WTC11 (cell line): ENCODE data around the gene TXNRD2. TPM values are rescaled to one million over a fixed set of nuclear protein-coding genes. Genes with fewer than 3 reads are reported as not detected.

Source experiments
- ETV6 ChIP-seq: sonication (generic); formaldehyde crosslinking; IDR thresholded peaks from 2 replicates; pipeline ENCODE4 v1.8.1; 2022; ENCODE audit warnings: mild to moderate bottlenecking, missing genetic modification reagents
- FOXJ3 ChIP-seq: sonication (generic); formaldehyde crosslinking; IDR thresholded peaks from 2 replicates; pipeline ENCODE4 v1.9.0; 2021; ENCODE audit warnings: missing genetic modification reagents, mild to moderate bottlenecking, borderline replicate concordance
- FOXP1 ChIP-seq: sonication (generic); formaldehyde crosslinking; IDR thresholded peaks from 2 replicates; pipeline ENCODE4 v1.8.0; 2022; ENCODE audit warnings: missing genetic modification reagents, mild to moderate bottlenecking, moderate library complexity, borderline replicate concordance
- GABPB1 ChIP-seq: sonication (generic); formaldehyde crosslinking; IDR thresholded peaks from 2 replicates; pipeline ENCODE4 v1.8.1; 2023; ENCODE audit warnings: mild to moderate bottlenecking, missing genetic modification reagents
- HMGA2 ChIP-seq: fragments of 250-450 bp; sonication (Bioruptor Pico); IDR thresholded peaks from 2 replicates; pipeline ENCODE4 v1.4.0; 2021; ENCODE audit warnings: mild to moderate bottlenecking, moderate library complexity
- JAZF1 ChIP-seq: fragments of 250-450 bp; sonication (Bioruptor Pico); IDR thresholded peaks from 2 replicates; pipeline ENCODE4 v1.9.0; 2021; ENCODE audit warnings: moderate library complexity, mild to moderate bottlenecking, inconsistent platforms
- KAT7 ChIP-seq: sonication (generic); formaldehyde crosslinking; IDR thresholded peaks from 2 replicates; pipeline ENCODE4 v1.8.1; 2023; ENCODE audit warnings: missing genetic modification reagents, mild to moderate bottlenecking, borderline replicate concordance
- NFATC4 ChIP-seq: fragments of 250-450 bp; sonication (Bioruptor Pico); IDR thresholded peaks from 2 replicates; pipeline ENCODE4 v1.9.0; 2021; ENCODE audit warnings: mild to moderate bottlenecking
- NR1H2 ChIP-seq: sonication (generic); formaldehyde crosslinking; IDR thresholded peaks from 2 replicates; pipeline ENCODE4 v1.9.0; 2021; ENCODE audit warnings: mild to moderate bottlenecking, moderate library complexity, missing genetic modification reagents
- OVOL2 ChIP-seq: fragments of 250-450 bp; sonication (Bioruptor Pico); IDR thresholded peaks from 2 replicates; pipeline ENCODE4 v1.9.0; 2021; ENCODE audit warnings: mild to moderate bottlenecking, borderline replicate concordance
- SMAD3 ChIP-seq: sonication (generic); formaldehyde crosslinking; IDR thresholded peaks from 2 replicates; pipeline ENCODE4 v1.8.0; 2022; ENCODE audit warnings: missing genetic modification reagents, mild to moderate bottlenecking, borderline replicate concordance
- SMAD4 ChIP-seq: sonication (generic); formaldehyde crosslinking; IDR thresholded peaks from 2 replicates; pipeline ENCODE4 v1.8.0; 2022; ENCODE audit warnings: mild to moderate bottlenecking, missing genetic modification reagents
- SOX15 ChIP-seq: fragments of 250-450 bp; sonication (Bioruptor Pico); IDR thresholded peaks from 2 replicates; pipeline ENCODE4 v1.9.0; 2021; ENCODE audit warnings: mild to moderate bottlenecking
- SP1 ChIP-seq: sonication (generic); formaldehyde crosslinking; conservative IDR thresholded peaks from 2 replicates; pipeline ENCODE4 v1.8.1; 2022; ENCODE audit warnings: missing genetic modification reagents
- TCF7 ChIP-seq: sonication (generic); formaldehyde crosslinking; IDR thresholded peaks from 2 replicates; pipeline ENCODE4 v1.8.0; 2022; ENCODE audit warnings: mild to moderate bottlenecking, low read depth, missing genetic modification reagents, moderate library complexity
- TEAD4 ChIP-seq: sonication (generic); formaldehyde crosslinking; IDR thresholded peaks from 2 replicates; pipeline ENCODE4 v1.8.0; 2022; ENCODE audit warnings: mild to moderate bottlenecking, missing genetic modification reagents
- ZBTB21 ChIP-seq: sonication (generic); formaldehyde crosslinking; IDR thresholded peaks from 2 replicates; pipeline ENCODE4 v1.8.1; 2023; ENCODE audit warnings: mild to moderate bottlenecking, missing genetic modification reagents, borderline replicate concordance
- ZNF138 ChIP-seq: sonication (generic); formaldehyde crosslinking; conservative IDR thresholded peaks from 2 replicates; pipeline ENCODE4 v1.8.1; 2022; ENCODE audit warnings: mild to moderate bottlenecking, moderate library complexity, missing genetic modification reagents
- ZNF232 ChIP-seq: sonication (generic); formaldehyde crosslinking; IDR thresholded peaks from 2 replicates; pipeline ENCODE4 v1.8.0; 2022; ENCODE audit warnings: mild to moderate bottlenecking, missing genetic modification reagents
- ZNF263 ChIP-seq: sonication (generic); formaldehyde crosslinking; IDR thresholded peaks from 2 replicates; pipeline ENCODE4 v1.8.1; 2022; ENCODE audit warnings: low read depth, mild to moderate bottlenecking, moderate library complexity, missing genetic modification reagents
- ZNF396 ChIP-seq: fragments of 250-450 bp; sonication (Bioruptor Pico); IDR thresholded peaks from 2 replicates; pipeline ENCODE4 v1.8.0; 2021; ENCODE audit warnings: mild to moderate bottlenecking, moderate library complexity, borderline replicate concordance
- ZNF416 ChIP-seq: fragments of 250-450 bp; sonication (Bioruptor Pico); IDR thresholded peaks from 2 replicates; pipeline ENCODE4 v1.9.0; 2021; ENCODE audit warnings: mild to moderate bottlenecking, inconsistent platforms
- ZNF671 ChIP-seq: fragments of 250-450 bp; sonication (Bioruptor Pico); IDR thresholded peaks from 2 replicates; pipeline ENCODE4 v1.8.0; 2021; ENCODE audit warnings: mild to moderate bottlenecking
- total RNA-seq: library from RNA; stranded (reverse); gene quantifications from 3 replicates; pipeline ENCODE4 v1.2.3, GENCODE V29; 2021
- TF ChIP-seq, protein P1 (sequence below): sonication (generic); formaldehyde crosslinking; IDR thresholded peaks from 2 replicates; pipeline ENCODE4 v1.8.0; 2022; ENCODE audit warnings: mild to moderate bottlenecking, missing genetic modification reagents
- TF ChIP-seq, protein P2 (sequence below): fragments of 250-450 bp; sonication (Bioruptor Pico); conservative IDR thresholded peaks from 2 replicates; pipeline ENCODE4 v1.9.0; 2021; ENCODE audit warnings: mild to moderate bottlenecking
- TF ChIP-seq, protein P3 (sequence below): fragments of 250-450 bp; sonication (Bioruptor Pico); IDR thresholded peaks from 2 replicates; pipeline ENCODE4 v1.8.0; 2021; ENCODE audit warnings: mild to moderate bottlenecking
- TF ChIP-seq, protein P4 (sequence below): sonication (generic); formaldehyde crosslinking; IDR thresholded peaks from 2 replicates; pipeline ENCODE4 v1.8.0; 2022; ENCODE audit warnings: mild to moderate bottlenecking, missing genetic modification reagents
- TF ChIP-seq, protein P5 (sequence below): sonication (generic); formaldehyde crosslinking; IDR thresholded peaks from 2 replicates; pipeline ENCODE4 v1.8.1; 2022; ENCODE audit warnings: missing genetic modification reagents, borderline replicate concordance
- TF ChIP-seq, protein P6 (sequence below): sonication (generic); formaldehyde crosslinking; IDR thresholded peaks from 2 replicates; pipeline ENCODE4 v1.8.1; 2022; ENCODE audit warnings: mild to moderate bottlenecking, moderate library complexity, missing genetic modification reagents
- TF ChIP-seq, protein P7 (sequence below): fragments of 250-450 bp; sonication (Bioruptor Pico); IDR thresholded peaks from 2 replicates; pipeline ENCODE4 v1.9.0; 2021; ENCODE audit warnings: mild to moderate bottlenecking

Gene TXNRD2
- total RNA-seq, 1 experiment from 2014 or later: 15.9 TPM

DNA sequence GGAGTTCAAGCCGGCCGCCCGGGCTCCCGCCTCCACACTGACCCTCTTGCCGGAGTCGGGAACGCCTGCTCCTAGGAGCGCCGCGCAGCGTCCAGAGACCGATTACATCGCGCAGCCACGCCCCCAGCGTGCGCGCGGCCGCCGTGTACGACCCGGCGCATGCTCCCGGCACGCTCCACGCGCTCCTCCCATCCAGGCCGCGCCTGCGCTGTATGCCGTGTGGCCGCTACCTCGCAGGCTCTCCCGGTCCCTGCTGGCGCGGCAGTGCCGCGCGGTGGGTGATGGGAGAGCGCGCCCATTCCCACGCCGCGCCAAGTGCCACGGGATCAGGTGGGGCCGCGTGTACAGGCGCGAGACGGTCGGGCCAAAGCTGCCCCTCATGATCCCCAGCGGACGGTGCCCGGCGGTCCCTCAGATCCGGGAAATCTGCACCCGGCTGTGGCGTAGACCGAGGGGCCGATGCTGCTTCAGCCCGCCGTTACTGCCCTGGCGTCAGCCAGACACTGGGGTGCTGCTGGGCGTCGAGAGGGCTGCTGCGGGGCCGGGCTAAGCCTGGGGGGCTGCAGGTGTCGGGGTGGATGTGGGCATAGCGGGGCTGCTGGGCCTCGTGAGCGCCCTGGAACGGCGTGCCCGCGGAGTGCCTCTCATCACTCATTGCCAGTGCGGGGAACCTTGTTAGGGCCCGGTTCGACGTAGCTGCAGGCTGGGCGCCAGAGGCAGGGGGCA is 86.7 kb downstream of the TXNRD2 start, which contains the start of the genes GNB1L and RTL10 (continued):
- no peak for TF ChIP-seq KAT7 (CRISPR knock-in tag)
- TF ChIP-seq SOX15 (CRISPR knock-in tag): no peak
- peak; percentile 55 for TF ChIP-seq TEAD4 (CRISPR knock-in tag)
- TF ChIP-seq HMGA2 (CRISPR knock-in tag): no peak
- peak; percentile 96 for TF ChIP-seq SP1 (CRISPR knock-in tag)
- peak; percentile 94 for TF ChIP-seq ETV6 (CRISPR knock-in tag)
- no peak for TF ChIP-seq OVOL2 (CRISPR knock-in tag)
- no peak for TF ChIP-seq JAZF1
- TF ChIP-seq ZNF416 (CRISPR knock-in tag): no peak
- TF ChIP-seq, protein P1, sequence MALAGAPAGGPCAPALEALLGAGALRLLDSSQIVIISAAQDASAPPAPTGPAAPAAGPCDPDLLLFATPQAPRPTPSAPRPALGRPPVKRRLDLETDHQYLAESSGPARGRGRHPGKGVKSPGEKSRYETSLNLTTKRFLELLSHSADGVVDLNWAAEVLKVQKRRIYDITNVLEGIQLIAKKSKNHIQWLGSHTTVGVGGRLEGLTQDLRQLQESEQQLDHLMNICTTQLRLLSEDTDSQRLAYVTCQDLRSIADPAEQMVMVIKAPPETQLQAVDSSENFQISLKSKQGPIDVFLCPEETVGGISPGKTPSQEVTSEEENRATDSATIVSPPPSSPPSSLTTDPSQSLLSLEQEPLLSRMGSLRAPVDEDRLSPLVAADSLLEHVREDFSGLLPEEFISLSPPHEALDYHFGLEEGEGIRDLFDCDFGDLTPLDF: no peak
- TF ChIP-seq SMAD4 (CRISPR knock-in tag): no peak
- peak; percentile 95 for TF ChIP-seq SMAD3
- TF ChIP-seq ZBTB21 (CRISPR knock-in tag): no peak
- TF ChIP-seq, protein P2, sequence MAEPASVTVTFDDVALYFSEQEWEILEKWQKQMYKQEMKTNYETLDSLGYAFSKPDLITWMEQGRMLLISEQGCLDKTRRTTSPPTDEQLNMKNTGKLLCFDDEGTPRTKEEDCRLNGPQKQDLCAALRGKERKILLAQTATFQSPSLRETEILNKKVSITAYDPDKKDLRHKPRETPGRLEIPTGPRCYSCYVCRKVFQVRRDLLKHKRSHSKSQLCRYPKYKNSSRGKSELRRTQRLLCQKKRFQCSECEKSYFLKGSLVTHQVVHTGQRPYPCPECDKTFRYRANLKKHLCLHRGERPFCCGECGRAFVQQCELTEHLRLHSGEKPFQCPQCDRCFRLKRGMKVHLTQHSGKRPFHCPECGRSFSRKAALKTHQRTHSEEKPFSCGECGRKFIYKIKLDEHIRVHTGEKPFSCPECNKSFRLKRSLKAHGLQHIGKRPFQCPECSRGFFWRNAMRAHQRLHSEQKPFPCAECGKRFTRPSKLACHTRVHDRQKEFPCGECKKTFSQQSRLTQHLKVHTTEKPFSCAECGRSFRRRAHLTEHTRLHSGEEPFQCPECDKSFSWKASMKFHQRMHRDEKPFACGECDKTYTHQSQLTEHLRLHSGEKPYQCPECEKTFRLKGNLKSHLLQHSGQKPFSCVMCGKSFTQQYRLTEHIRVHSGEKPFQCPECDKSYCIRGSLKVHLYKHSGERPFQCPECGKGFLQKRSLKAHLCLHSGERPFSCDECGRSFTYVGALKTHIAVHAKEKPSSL (CRISPR knock-in tag): no peak
- peak; percentile 24; the same call in 1 of the 2 replicates for TF ChIP-seq TCF7 (CRISPR knock-in tag)
- TF ChIP-seq ZNF263 (CRISPR knock-in tag): no peak; the same call in 1 of the 2 replicates
- no peak for TF ChIP-seq FOXJ3
- peak; percentile 95 for TF ChIP-seq ZNF232
- peak; percentile 81 for TF ChIP-seq GABPB1 (CRISPR knock-in tag)
- no peak for TF ChIP-seq ZNF138 (CRISPR knock-in tag)
- TF ChIP-seq NFATC4 (CRISPR knock-in tag): no peak
- TF ChIP-seq, protein P3, sequence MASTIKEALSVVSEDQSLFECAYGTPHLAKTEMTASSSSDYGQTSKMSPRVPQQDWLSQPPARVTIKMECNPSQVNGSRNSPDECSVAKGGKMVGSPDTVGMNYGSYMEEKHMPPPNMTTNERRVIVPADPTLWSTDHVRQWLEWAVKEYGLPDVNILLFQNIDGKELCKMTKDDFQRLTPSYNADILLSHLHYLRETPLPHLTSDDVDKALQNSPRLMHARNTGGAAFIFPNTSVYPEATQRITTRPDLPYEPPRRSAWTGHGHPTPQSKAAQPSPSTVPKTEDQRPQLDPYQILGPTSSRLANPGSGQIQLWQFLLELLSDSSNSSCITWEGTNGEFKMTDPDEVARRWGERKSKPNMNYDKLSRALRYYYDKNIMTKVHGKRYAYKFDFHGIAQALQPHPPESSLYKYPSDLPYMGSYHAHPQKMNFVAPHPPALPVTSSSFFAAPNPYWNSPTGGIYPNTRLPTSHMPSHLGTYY (CRISPR knock-in tag): no peak
- TF ChIP-seq, protein P4, sequence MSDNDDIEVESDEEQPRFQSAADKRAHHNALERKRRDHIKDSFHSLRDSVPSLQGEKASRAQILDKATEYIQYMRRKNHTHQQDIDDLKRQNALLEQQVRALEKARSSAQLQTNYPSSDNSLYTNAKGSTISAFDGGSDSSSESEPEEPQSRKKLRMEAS: peak; percentile 98
- TF ChIP-seq, protein P5, sequence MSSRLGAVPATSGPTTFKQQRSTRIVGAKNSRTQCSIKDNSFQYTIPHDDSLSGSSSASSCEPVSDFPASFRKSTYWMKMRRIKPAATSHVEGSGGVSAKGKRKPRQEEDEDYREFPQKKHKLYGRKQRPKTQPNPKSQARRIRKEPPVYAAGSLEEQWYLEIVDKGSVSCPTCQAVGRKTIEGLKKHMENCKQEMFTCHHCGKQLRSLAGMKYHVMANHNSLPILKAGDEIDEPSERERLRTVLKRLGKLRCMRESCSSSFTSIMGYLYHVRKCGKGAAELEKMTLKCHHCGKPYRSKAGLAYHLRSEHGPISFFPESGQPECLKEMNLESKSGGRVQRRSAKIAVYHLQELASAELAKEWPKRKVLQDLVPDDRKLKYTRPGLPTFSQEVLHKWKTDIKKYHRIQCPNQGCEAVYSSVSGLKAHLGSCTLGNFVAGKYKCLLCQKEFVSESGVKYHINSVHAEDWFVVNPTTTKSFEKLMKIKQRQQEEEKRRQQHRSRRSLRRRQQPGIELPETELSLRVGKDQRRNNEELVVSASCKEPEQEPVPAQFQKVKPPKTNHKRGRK: no peak
- TF ChIP-seq ZNF671: no peak
- TF ChIP-seq, protein P6, sequence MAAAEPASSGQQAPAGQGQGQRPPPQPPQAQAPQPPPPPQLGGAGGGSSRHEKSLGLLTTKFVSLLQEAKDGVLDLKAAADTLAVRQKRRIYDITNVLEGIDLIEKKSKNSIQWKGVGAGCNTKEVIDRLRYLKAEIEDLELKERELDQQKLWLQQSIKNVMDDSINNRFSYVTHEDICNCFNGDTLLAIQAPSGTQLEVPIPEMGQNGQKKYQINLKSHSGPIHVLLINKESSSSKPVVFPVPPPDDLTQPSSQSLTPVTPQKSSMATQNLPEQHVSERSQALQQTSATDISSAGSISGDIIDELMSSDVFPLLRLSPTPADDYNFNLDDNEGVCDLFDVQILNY: peak; percentile 75; the same call in 1 of the 2 replicates
- peak; percentile 88 for TF ChIP-seq FOXP1 (CRISPR knock-in tag)
- 0 out of 2 replicates have a peak, but pooled peaks have one; percentile 30 for TF ChIP-seq NR1H2 (CRISPR knock-in tag)
- TF ChIP-seq, protein P7, sequence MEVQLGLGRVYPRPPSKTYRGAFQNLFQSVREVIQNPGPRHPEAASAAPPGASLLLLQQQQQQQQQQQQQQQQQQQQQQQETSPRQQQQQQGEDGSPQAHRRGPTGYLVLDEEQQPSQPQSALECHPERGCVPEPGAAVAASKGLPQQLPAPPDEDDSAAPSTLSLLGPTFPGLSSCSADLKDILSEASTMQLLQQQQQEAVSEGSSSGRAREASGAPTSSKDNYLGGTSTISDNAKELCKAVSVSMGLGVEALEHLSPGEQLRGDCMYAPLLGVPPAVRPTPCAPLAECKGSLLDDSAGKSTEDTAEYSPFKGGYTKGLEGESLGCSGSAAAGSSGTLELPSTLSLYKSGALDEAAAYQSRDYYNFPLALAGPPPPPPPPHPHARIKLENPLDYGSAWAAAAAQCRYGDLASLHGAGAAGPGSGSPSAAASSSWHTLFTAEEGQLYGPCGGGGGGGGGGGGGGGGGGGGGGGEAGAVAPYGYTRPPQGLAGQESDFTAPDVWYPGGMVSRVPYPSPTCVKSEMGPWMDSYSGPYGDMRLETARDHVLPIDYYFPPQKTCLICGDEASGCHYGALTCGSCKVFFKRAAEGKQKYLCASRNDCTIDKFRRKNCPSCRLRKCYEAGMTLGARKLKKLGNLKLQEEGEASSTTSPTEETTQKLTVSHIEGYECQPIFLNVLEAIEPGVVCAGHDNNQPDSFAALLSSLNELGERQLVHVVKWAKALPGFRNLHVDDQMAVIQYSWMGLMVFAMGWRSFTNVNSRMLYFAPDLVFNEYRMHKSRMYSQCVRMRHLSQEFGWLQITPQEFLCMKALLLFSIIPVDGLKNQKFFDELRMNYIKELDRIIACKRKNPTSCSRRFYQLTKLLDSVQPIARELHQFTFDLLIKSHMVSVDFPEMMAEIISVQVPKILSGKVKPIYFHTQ: no peak
- TF ChIP-seq ZNF396 (CRISPR knock-in tag): no peak
